ENCODE results near the gene LILRA2. TPM values are rescaled to one million over a fixed set of nuclear protein-coding genes. Genes with fewer than 3 reads are reported as not detected.
"Not testable (repeated sequence)": the region's sequence is repeated elsewhere in the genome, so short reads cannot be mapped to it uniquely, and the experiment has no call there.

The LILRA2 gene
- total RNA-seq, 1 experiment from 2014 or later, result not detected

DNA sequence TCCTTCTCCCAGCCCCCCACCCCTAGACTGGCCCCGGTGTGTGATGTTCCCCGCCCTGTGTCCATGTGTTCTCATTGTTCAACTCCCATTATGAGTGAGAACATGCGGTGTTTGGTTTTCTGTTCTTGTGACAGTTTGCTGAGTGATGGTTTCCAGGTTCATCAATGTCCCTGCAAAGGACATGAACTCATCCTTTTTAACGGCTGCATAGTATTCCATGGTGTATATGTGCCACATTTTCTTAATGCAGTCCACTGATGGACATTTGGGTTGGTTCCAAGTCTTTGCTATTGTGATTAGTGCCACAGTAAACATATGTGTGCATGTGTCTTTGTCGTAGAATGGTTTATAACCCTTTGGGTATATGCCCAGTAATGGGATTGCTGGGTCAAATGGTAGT lies 4.7 kb downstream of the LILRA2 start:
- not testable (repeated sequence) for H3K27ac ChIP-seq, H3K36me3 ChIP-seq, H3K4me1 ChIP-seq

GRCh38 chr19:54586397-54586796 lies 12.8 kb downstream of the LILRA2 start:
- Histone ChIP-seq H3K36me3 (no peaks in the 10 kb centered on the region), H3K4me3 (no peak overlapping the region), H3K4me1 (no peaks in the 10 kb centered on the region), H3K9me3 (replicated peaks) (no peaks in the 10 kb centered on the region), H3K27me3 (peaks cover 6% of the 10 kb centered on the region; the same call in 1 of the 2 replicates), H3K27ac (no peak overlapping the region)
- DNase-seq, result no peak

More for the DNA sequence above, 4.7 kb downstream of the LILRA2 start:
- H3K27me3 ChIP-seq; DNase-seq; H3K9me3 ChIP-seq (replicated peaks); H3K4me3 ChIP-seq: not testable (repeated sequence)

GRCh38 chr19:54587026-54587425 lies 13.4 kb downstream of the LILRA2 start:
- Histone ChIP-seq H3K4me3 (no peak overlapping the region), H3K9me3 (replicated peaks) (no peaks in the 10 kb centered on the region), H3K4me1 (no peaks in the 10 kb centered on the region), H3K36me3 (no peaks in the 10 kb centered on the region), H3K27me3 (peaks cover 6% of the 10 kb centered on the region; the same call in 1 of the 2 replicates), H3K27ac (no peak overlapping the region)
- DNase-seq, result no peak

DNA sequence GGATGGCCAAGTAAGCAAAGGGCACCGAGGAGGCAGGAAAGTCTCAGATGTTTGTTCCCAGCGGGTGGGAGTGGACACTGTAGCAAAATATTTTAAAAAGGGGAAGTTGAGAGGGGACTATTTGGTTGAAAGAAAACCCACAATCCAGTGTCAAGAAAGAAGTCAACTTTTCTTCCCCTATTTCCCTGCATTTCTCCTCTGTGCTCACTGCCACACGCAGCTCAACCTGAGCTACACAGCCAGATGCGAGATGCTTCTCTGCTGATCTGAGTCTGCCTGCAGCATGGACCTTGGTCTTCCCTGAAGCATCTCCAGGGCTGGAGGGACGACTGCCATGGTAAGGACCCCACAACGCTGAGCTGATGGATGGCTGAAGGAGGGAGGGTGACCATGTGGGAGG lies 19.9 kb downstream of the LILRA2 start, which contains the start of gene LILRA1:
Gene LILRA1 (plus strand): TSS at position 188 of the 400 bp plus-strand sequence. CDS start 613 bp downstream, outside the sequence.
- H3K4me3 ChIP-seq; H3K4me1 ChIP-seq; H3K27ac ChIP-seq; DNase-seq; H3K36me3 ChIP-seq; H3K27me3 ChIP-seq; H3K9me3 ChIP-seq (replicated peaks): not testable (repeated sequence)

DNA sequence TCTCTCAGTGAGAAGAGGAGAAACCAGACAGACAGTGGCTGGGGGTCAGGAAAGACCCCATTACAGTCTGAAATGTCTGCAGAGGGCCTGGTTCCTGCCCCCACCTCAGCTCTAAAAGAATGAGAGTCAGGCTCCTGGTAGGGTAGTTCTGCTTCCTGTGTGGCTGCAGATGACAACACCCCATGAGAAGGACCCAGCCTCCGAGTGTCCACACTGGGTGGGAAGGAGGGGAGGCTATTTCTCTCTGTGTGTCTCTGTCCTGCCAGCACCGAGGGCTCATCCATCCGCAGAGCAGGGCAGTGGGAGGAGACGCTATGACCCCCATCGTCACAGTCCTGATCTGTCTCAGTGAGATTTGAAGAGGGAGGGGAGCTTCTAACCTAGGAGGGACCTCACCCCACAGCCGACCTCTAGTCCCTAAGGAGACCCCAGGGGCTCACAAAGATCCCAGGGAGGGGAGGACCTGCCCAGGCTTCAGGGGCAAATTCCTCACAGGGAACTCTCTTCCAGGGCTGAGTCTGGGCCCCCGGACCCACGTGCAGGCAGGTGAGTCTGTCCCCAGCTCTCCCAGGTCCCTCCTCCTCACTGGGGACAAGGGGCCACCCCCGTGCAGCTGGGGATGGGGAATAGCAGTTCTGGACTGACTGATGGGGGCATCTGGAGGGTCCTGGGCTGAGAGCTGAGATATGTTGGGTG lies 20.5 kb downstream of the LILRA2 start:
- not testable (repeated sequence) for H3K27ac ChIP-seq

GRCh38 chr19:54594737-54595136 lies 21.1 kb downstream of the LILRA2 start:
- no peak for DNase-seq
- Histone ChIP-seq H3K27me3 (peaks cover 1% of the 10 kb centered on the region; the same call in 1 of the 2 replicates), H3K4me1 (no peaks in the 10 kb centered on the region), H3K27ac (no peak overlapping the region), H3K36me3 (no peaks in the 10 kb centered on the region), H3K4me3 (no peak overlapping the region), H3K9me3 (replicated peaks) (no peaks in the 10 kb centered on the region)

More for the DNA sequence above, 20.5 kb downstream of the LILRA2 start:
- not testable (repeated sequence) for H3K9me3 ChIP-seq (replicated peaks); H3K4me3 ChIP-seq; H3K36me3 ChIP-seq; H3K27me3 ChIP-seq; DNase-seq; H3K4me1 ChIP-seq

DNA sequence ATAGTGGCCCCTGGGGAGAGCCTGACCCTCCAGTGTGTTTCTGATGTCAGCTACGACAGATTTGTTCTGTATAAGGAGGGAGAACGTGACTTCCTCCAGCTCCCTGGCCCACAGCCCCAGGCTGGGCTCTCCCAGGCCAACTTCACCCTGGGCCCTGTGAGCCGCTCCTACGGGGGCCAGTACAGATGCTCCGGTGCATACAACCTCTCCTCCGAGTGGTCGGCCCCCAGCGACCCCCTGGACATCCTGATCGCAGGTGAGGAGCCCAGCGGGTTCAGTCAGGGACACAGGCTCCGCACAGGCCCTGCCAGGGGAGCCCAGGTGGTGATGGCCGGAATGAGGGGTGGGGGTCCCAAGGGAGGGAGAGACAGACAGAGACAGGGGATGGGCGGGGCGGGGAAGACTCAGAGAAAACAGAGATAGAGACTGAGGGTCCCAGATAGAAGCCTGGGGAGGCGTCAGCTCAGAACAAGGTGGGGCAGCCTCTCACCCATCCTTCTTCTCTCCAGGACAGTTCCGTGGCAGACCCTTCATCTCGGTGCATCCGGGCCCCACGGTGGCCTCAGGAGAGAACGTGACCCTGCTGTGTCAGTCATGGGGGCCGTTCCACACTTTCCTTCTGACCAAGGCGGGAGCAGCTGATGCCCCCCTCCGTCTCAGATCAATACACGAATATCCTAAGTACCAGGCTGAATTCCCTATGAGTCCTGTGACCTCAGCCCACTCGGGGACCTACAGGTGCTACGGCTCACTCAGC lies 22.3 kb downstream of the LILRA2 start:
- not testable (repeated sequence) for DNase-seq; H3K27me3 ChIP-seq; H3K9me3 ChIP-seq (replicated peaks); H3K4me1 ChIP-seq; H3K4me3 ChIP-seq; H3K27ac ChIP-seq; H3K36me3 ChIP-seq

DNA sequence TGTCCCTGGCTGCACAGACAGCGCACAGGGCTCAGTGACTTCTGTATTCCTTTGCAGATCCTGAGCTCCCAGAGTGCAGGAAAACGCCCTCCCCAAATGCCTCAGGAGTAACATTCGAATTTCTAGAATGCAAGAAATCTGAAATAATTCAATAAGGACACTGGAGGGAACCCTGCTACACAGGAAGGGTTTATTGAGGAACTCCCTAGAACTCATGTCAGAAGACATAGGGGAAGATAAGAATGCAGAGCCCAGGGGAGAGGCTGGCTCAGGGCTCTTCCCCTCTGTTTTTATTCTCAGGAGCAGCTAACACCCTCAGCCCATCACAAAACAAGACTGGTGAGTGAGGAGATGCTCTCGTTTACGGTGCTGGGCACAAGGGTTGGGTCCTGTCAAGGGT lies 26.6 kb downstream of the LILRA2 start:
- Histone ChIP-seq H3K27me3 (no peaks in the 10 kb centered on the region), H3K4me3 (no peak overlapping the region)

GRCh38 chr19:54606230-54606629 lies 32.6 kb downstream of the LILRA2 start:
- no peaks in the 10 kb centered on the region for H3K4me1 ChIP-seq
- no peaks in the 10 kb centered on the region for H3K27me3 ChIP-seq
- H3K9me3 ChIP-seq (replicated peaks), result peaks cover 5% of the 10 kb centered on the region; the same call in 1 of the 2 replicates
- no peak overlapping the region for H3K27ac ChIP-seq
- no peak for DNase-seq
- H3K4me3 ChIP-seq, result no peak overlapping the region
- H3K36me3 ChIP-seq, result no peaks in the 10 kb centered on the region

More for the DNA sequence above, 26.6 kb downstream of the LILRA2 start:
- no peaks in the 10 kb centered on the region for H3K36me3 ChIP-seq
- H3K27ac ChIP-seq, result no peak overlapping the region
- no peak for DNase-seq
- no peaks in the 10 kb centered on the region for H3K4me1 ChIP-seq
- peaks cover 2% of the 10 kb centered on the region; the same call in 1 of the 2 replicates for H3K9me3 ChIP-seq (replicated peaks)

- Histone ChIP-seq H3K4me3 (no peak overlapping the region), H3K27ac (no peak overlapping the region), H3K4me1 (no peaks in the 10 kb centered on the region), H3K9me3 (replicated peaks) (peaks cover 5% of the 10 kb centered on the region; the same call in 1 of the 2 replicates), H3K27me3 (no peaks in the 10 kb centered on the region), H3K36me3 (no peaks in the 10 kb centered on the region)
- DNase-seq, result no peak
These were observed 33.5 kb downstream of the LILRA2 start for GRCh38 chr19:54606891-54607784.

- Histone ChIP-seq H3K9me3 (replicated peaks) (peaks cover 5% of the 10 kb centered on the region; the same call in 1 of the 2 replicates), H3K27me3 (no peaks in the 10 kb centered on the region), H3K4me3 (no peak overlapping the region), H3K4me1 (no peaks in the 10 kb centered on the region), H3K36me3 (no peaks in the 10 kb centered on the region), H3K27ac (no peak overlapping the region)
- DNase-seq, result no peak
These were observed 34.2 kb downstream of the LILRA2 start for GRCh38 chr19:54607785-54608150.

GRCh38 chr19:54608205-54608604 lies 34.6 kb downstream of the LILRA2 start:
- Histone ChIP-seq H3K27ac (no peak overlapping the region), H3K4me3 (no peak overlapping the region), H3K9me3 (replicated peaks) (peaks cover 5% of the 10 kb centered on the region; the same call in 1 of the 2 replicates), H3K4me1 (no peaks in the 10 kb centered on the region), H3K36me3 (no peaks in the 10 kb centered on the region), H3K27me3 (no peaks in the 10 kb centered on the region)
- no peak for DNase-seq

- H3K27me3 ChIP-seq, result no peaks in the 10 kb centered on the region
- H3K4me1 ChIP-seq, result no peaks in the 10 kb centered on the region
- H3K36me3 ChIP-seq, result no peaks in the 10 kb centered on the region
- H3K4me3 ChIP-seq, result no peak overlapping the region
- no peak for DNase-seq
- no peak overlapping the region for H3K27ac ChIP-seq
- H3K9me3 ChIP-seq (replicated peaks), result peaks cover 5% of the 10 kb centered on the region; the same call in 1 of the 2 replicates
These were observed 35.2 kb downstream of the LILRA2 start for GRCh38 chr19:54608792-54609191.

DNA sequence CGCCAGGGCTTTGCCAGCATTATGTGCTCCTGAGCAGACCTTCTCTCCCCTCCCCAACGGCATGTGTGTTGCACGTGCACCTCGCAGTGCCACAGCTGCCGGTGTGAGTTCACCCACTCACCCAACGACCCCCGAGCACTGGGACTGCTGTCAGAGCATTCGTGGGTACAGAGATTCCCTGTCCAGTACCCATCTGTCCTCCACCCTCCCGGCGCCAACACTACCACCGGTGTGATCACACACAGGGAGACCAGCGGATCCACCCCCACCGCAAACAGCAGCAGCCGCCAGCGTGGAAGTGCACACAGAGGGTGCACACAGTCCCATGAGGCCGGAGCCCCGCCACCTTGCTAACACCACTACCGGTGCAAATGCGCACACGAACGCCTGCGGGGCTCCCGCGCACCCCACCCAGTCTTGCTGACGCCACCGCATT lies 35.8 kb downstream of the LILRA2 start:
- H3K4me3 ChIP-seq, result no peak overlapping the region
- H3K36me3 ChIP-seq, result no peaks in the 10 kb centered on the region
- no peak overlapping the region for H3K27ac ChIP-seq
- H3K9me3 ChIP-seq (replicated peaks), result peaks cover 5% of the 10 kb centered on the region; the same call in 1 of the 2 replicates
- no peaks in the 10 kb centered on the region for H3K27me3 ChIP-seq
- no peak for DNase-seq
- H3K4me1 ChIP-seq, result no peaks in the 10 kb centered on the region

Measured in SJCRH30 (cell line).